Neural progenitor cell (in vitro differentiated cells): Measurements from ENCODE around the gene TMEM94. TPM values are rescaled to one million over a fixed set of nuclear protein-coding genes. Genes with fewer than 3 reads are reported as not detected.

Experiments
- DNase-seq: peaks from one replicate; pipeline ENCODE4 v3.0.0-alpha.2; 2016; ENCODE audit warnings: low spot score
- H2AFZ ChIP-seq: fragments of 200-600 bp; sonication (generic); replicated peaks from 2 replicates; pipeline ENCODE4 v1.6.1; 2016; ENCODE audit warnings: antibody characterized with exemption
- H3F3A ChIP-seq: fragments of 200-600 bp; sonication (generic); 2 replicates; pipeline ENCODE4 v1.6.1; 2016; ENCODE audit warnings: antibody characterized with exemption, low read depth
- H3K27ac ChIP-seq: fragments of 200-600 bp; sonication (generic); 2 replicates; pipeline ENCODE4 v1.5.1; 2016; ENCODE audit warnings: mild to moderate bottlenecking
- H3K27me3 ChIP-seq: fragments of 200-600 bp; sonication (generic); 2 replicates; pipeline ENCODE4 v1.6.1; 2016; ENCODE audit warnings: mild to moderate bottlenecking, moderate library complexity
- H3K36me3 ChIP-seq: fragments of 200-600 bp; sonication (generic); 2 replicates; pipeline ENCODE4 v1.5.1; 2016
- H3K4me1 ChIP-seq: fragments of 200-600 bp; sonication (generic); 2 replicates; pipeline ENCODE4 v1.6.1; 2016; ENCODE audit warnings: mixed run types
- H3K4me2 ChIP-seq: fragments of 200-600 bp; sonication (generic); 2 replicates; pipeline ENCODE4 v1.6.1; 2016
- H3K4me3 ChIP-seq: fragments of 200-600 bp; sonication (generic); 2 replicates; pipeline ENCODE4 v1.5.1; 2016
- H3K79me2 ChIP-seq: fragments of 200-600 bp; sonication (generic); 2 replicates; pipeline ENCODE4 v1.6.1; 2016; ENCODE audit warnings: low read depth
- H3K9ac ChIP-seq: fragments of 200-600 bp; sonication (generic); 2 replicates; pipeline ENCODE4 v1.6.1; 2016
- H3K9me3 ChIP-seq: fragments of 200-600 bp; sonication (generic); 2 replicates; pipeline ENCODE4 v1.5.1; 2016; ENCODE audit warnings: low read depth
- H4K20me1 ChIP-seq: fragments of 200-600 bp; sonication (generic); 2 replicates; pipeline ENCODE4 v1.6.1; 2016; ENCODE audit warnings: low read depth
- H3K27ac Mint-ChIP-seq: 3 replicates; pipeline ENCODE4 v1.8.0; 2021; ENCODE audit warnings: mixed read lengths
- H3K27me3 Mint-ChIP-seq: 2 replicates; pipeline ENCODE4 v1.8.0; 2022; ENCODE audit warnings: low read depth, mild to moderate bottlenecking, inconsistent platforms, moderate library complexity, mixed read lengths; ENCODE audit not compliant: insufficient read depth
- H3K36me3 Mint-ChIP-seq: 3 replicates; pipeline ENCODE4 v1.8.0; 2021; ENCODE audit warnings: mixed read lengths
- H3K4me1 Mint-ChIP-seq: 3 replicates; pipeline ENCODE4 v1.8.0; 2021; ENCODE audit warnings: mixed read lengths
- H3K4me3 Mint-ChIP-seq: 3 replicates; pipeline ENCODE4 v1.8.0; 2021; ENCODE audit warnings: mild to moderate bottlenecking, moderate library complexity, mixed read lengths
- H3K9me3 Mint-ChIP-seq: 3 replicates; pipeline ENCODE4 v1.8.0; 2020; ENCODE audit warnings: mixed read lengths
- EZH2 ChIP-seq: fragments of 200-600 bp; sonication (generic); IDR thresholded peaks from 2 replicates; pipeline ENCODE4 v1.6.1; 2017; ENCODE audit warnings: antibody characterized with exemption, mild to moderate bottlenecking, moderate library complexity
- EZH2phosphoT487 ChIP-seq: fragments of 200-600 bp; sonication (generic); IDR thresholded peaks from 2 replicates; pipeline ENCODE4 v1.6.1; 2017; ENCODE audit warnings: antibody characterized with exemption
- total RNA-seq: library from RNA; depleted of rRNA; stranded (reverse); fragments of >200 nt; gene quantifications from 2 replicates; pipeline ENCODE4 v1.2.3, GENCODE V29; 2015; ENCODE audit warnings: low replicate concordance
- TF ChIP-seq, protein P1 (sequence below): fragments of 200-600 bp; sonication (generic); IDR thresholded peaks from 2 replicates; pipeline ENCODE4 v1.5.1; 2017; ENCODE audit warnings: antibody characterized with exemption, mild to moderate bottlenecking

Gene TMEM94
- total RNA-seq, 1 donor from 2014 or later: 23.6 TPM

DNA sequence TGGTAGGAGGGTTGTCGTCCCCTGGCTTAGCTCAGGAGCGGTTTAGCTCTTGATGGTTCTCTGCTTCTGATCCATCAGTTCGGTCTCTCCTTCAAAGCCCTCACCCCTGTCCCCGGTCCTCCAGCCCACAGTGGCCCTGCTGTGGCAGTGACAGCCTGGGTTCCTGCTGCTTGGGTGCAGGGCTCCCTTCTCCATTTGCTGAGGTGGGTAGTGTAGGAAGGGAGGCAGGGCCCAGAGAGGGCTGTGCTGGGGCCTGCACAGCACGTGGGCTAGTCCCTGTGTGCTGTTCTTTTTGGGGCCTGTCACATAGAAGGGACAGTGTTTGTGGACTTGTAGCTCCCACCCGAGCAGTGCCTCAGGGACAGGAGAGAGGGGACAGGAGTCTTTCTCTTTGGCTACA is 18.3 kb downstream of the TMEM94 start:
- Mint-ChIP-seq H3K27ac (peak overlapping the region; percentile 90), H3K36me3 (peaks cover 16% of the 10 kb centered on the region), H3K9me3 (no peaks in the 10 kb centered on the region), H3K4me3 (peak overlapping the region; percentile 66), H3K27me3 (no peaks in the 10 kb centered on the region), H3K4me1 (peaks cover 52% of the 10 kb centered on the region)
- H4K20me1 ChIP-seq: peaks cover 8% of the 10 kb centered on the region
- H3K27ac ChIP-seq: no peak overlapping the region
- H3F3A ChIP-seq: peaks cover 16% of the 10 kb centered on the region
- H3K4me3 ChIP-seq: no peak overlapping the region
- no peaks in the 10 kb centered on the region for H3K9me3 ChIP-seq
- peaks cover 10% of the 10 kb centered on the region for H3K79me2 ChIP-seq
- H2AFZ ChIP-seq: no peak overlapping the region
- no peak for DNase-seq
- H3K27me3 ChIP-seq: no peaks in the 10 kb centered on the region
- H3K36me3 ChIP-seq: no peaks in the 10 kb centered on the region
- H3K4me1 ChIP-seq: peaks cover 28% of the 10 kb centered on the region
- TF ChIP-seq EZH2phosphoT487: no peak
- TF ChIP-seq, protein P1, sequence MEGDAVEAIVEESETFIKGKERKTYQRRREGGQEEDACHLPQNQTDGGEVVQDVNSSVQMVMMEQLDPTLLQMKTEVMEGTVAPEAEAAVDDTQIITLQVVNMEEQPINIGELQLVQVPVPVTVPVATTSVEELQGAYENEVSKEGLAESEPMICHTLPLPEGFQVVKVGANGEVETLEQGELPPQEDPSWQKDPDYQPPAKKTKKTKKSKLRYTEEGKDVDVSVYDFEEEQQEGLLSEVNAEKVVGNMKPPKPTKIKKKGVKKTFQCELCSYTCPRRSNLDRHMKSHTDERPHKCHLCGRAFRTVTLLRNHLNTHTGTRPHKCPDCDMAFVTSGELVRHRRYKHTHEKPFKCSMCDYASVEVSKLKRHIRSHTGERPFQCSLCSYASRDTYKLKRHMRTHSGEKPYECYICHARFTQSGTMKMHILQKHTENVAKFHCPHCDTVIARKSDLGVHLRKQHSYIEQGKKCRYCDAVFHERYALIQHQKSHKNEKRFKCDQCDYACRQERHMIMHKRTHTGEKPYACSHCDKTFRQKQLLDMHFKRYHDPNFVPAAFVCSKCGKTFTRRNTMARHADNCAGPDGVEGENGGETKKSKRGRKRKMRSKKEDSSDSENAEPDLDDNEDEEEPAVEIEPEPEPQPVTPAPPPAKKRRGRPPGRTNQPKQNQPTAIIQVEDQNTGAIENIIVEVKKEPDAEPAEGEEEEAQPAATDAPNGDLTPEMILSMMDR: no peak
- TF ChIP-seq EZH2: no peak
- no peak overlapping the region for H3K4me2 ChIP-seq
- no peak overlapping the region for H3K9ac ChIP-seq

DNA sequence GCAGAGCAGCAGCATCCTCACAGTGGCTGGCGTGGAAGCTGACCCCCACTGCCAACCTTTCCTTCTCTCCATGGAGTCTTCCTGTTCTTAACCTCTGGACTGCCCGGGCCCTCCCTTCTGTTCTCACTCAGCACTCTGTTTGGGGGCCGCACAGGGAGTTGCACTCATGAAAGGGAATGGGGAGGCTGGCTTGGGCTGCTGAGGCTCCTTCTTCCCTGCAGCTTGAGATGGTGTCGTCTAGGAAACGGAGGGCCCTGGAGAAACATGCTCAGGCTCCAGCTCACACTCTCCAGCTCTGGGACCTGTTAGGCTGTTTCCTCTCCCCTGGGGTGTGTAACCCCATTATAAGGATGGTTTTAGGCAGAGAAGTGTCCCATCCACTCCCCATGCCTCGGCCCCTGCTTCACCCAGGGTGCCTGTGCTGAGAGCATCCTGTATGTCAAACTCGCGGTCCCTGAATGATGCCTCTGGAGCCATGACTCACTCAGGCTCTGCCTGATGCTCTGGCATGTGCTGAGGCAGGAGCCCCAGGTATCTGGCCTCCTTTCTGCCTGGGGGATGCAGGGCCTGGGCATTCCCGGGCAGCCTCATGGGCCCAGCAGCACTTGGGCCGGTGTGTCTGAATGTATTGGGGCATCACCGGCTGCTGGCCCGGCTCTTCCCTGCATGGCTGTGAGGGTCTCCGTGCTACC is 18.9 kb downstream of the TMEM94 start:
- peak overlapping the region; percentile 68 for H3K4me3 Mint-ChIP-seq
- Histone ChIP-seq H4K20me1 (peaks cover 8% of the 10 kb centered on the region), H3K79me2 (peaks cover 13% of the 10 kb centered on the region), H2AFZ (no peak overlapping the region), H3K4me1 (peaks cover 34% of the 10 kb centered on the region), H3K27me3 (no peaks in the 10 kb centered on the region), H3K9me3 (no peaks in the 10 kb centered on the region), H3K4me2 (no peak overlapping the region), H3K9ac (peak overlapping the region; percentile 27), H3K4me3 (no peak overlapping the region), H3K27ac (no peak overlapping the region), H3K36me3 (no peaks in the 10 kb centered on the region), H3F3A (peaks cover 17% of the 10 kb centered on the region)
- peak overlapping the region; percentile 90 for H3K27ac Mint-ChIP-seq
- peaks cover 57% of the 10 kb centered on the region for H3K4me1 Mint-ChIP-seq
- no peaks in the 10 kb centered on the region for H3K9me3 Mint-ChIP-seq
- no peak for DNase-seq
- TF ChIP-seq EZH2phosphoT487: no peak
- TF ChIP-seq, protein P1: no peak
- H3K27me3 Mint-ChIP-seq: no peaks in the 10 kb centered on the region
- H3K36me3 Mint-ChIP-seq: peaks cover 16% of the 10 kb centered on the region

DNA sequence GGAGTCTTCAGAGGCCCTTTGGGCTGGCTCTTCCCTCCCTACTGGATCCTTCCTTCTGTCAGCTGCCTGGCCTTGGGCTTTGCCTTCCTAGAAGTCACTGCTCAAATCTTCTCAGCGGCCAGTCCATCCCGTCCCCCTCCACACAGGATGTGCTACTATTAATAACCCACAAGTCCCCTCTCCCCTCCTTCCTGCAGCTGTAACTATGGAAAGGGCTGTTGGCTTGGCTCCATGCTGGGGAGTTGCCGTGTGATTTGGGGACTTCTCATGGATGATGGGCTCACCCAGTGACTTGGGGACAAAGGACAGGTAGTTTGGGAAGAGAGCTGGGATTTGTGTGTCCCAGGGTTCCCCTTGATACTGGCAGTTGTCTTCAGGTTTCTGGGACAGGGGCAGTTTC is 19.4 kb downstream of the TMEM94 start:
- H3K27ac Mint-ChIP-seq: peak overlapping the region; percentile 88
- H3K27ac ChIP-seq: no peak overlapping the region

More for the DNA sequence above, 19.4 kb downstream of the TMEM94 start:
- Mint-ChIP-seq H3K27me3 (no peaks in the 10 kb centered on the region), H3K36me3 (peaks cover 16% of the 10 kb centered on the region), H3K9me3 (no peaks in the 10 kb centered on the region), H3K4me1 (peaks cover 63% of the 10 kb centered on the region), H3K4me3 (peak overlapping the region; percentile 68)
- Histone ChIP-seq H3F3A (peaks cover 22% of the 10 kb centered on the region), H3K4me3 (no peak overlapping the region), H3K9me3 (no peaks in the 10 kb centered on the region), H4K20me1 (peaks cover 8% of the 10 kb centered on the region), H3K79me2 (peaks cover 13% of the 10 kb centered on the region), H3K4me1 (peaks cover 39% of the 10 kb centered on the region), H3K36me3 (no peaks in the 10 kb centered on the region), H3K9ac (no peak overlapping the region), H2AFZ (no peak overlapping the region), H3K4me2 (no peak overlapping the region), H3K27me3 (no peaks in the 10 kb centered on the region)
- TF ChIP-seq EZH2phosphoT487 (no peak), EZH2 (no peak)
- TF ChIP-seq, protein P1: no peak
- DNase-seq: no peak
